Panc1 (cell line): ENCODE data around the gene RGS13. TPM values are rescaled to one million over a fixed set of nuclear protein-coding genes. Genes with fewer than 3 reads are reported as not detected.

Experiments used
- ATAC-seq: fragments of 200-7000 bp; cut with Tn5 transposase; 2 replicates; pipeline ENCODE4 v1.9.1; 2020; ENCODE audit warnings: mild to moderate bottlenecking, moderate library complexity
- BruUV-seq: library from RNA; stranded (reverse); fragments of 400-500 nt; replicated peaks from 2 replicates; lab custom pipeline; 2021; lab: Mats Ljungman, UMichigan
- CTCF ChIA-PET: fragments of 300-600 bp; sonication (Branson Sonifier 250); formaldehyde crosslinking; loops from one replicate; lab custom pipeline; 2022; ENCODE audit warnings: antibody characterized with exemption; lab: Charles Lee
- POLR2A ChIA-PET: fragments of 300-600 bp; sonication (Branson Sonifier 250); formaldehyde crosslinking; loops from one replicate; lab custom pipeline; 2022; ENCODE audit warnings: antibody characterized with exemption; lab: Charles Lee
- DNase-seq: peaks from one replicate; pipeline ENCODE4 v3.0.0-alpha.2; 2010; ENCODE audit warnings: low read depth, low spot score
- H3K27ac ChIP-seq: 2 replicates; pipeline ENCODE4 v1.5.1; 2011; ENCODE audit warnings: mild to moderate bottlenecking, low read length, inconsistent platforms
- H3K27me3 ChIP-seq: fragments of 200-500 bp; sonication (Bioruptor generic); 2 replicates; pipeline ENCODE4 v1.6.0; 2014; ENCODE audit warnings: low read length, inconsistent platforms; ENCODE audit not compliant: control insufficient read depth, insufficient read depth
- H3K36me3 ChIP-seq: fragments of 200-500 bp; sonication (Bioruptor generic); 2 replicates; pipeline ENCODE4 v1.5.1; 2014; ENCODE audit warnings: inconsistent platforms, mild to moderate bottlenecking, low read length, moderate library complexity; ENCODE audit not compliant: control insufficient read depth, insufficient read depth
- H3K4me1 ChIP-seq: 2 replicates; pipeline ENCODE4 v1.5.1; 2011; ENCODE audit warnings: inconsistent platforms, mild to moderate bottlenecking, low read length, moderate library complexity; ENCODE audit not compliant: control insufficient read depth, insufficient read depth
- H3K4me3 ChIP-seq, 2 experiments: 2 replicates each; pipeline ENCODE4 v1.5.1; 2011 to 2012; ENCODE audit warnings: low read depth in 2 of 2, low read length in 2 of 2, mild to moderate bottlenecking in 2 of 2, inconsistent platforms in 1 of 2, moderate library complexity in 1 of 2
- H3K9me3 ChIP-seq: fragments of 200-500 bp; sonication (Bioruptor generic); 2 replicates; pipeline ENCODE4 v1.5.1; 2014; ENCODE audit warnings: low read depth, mild to moderate bottlenecking, inconsistent platforms, low read length, moderate library complexity; ENCODE audit not compliant: control insufficient read depth, insufficient read depth
- CTCF ChIP-seq: fragments of 450-650 bp; IDR thresholded peaks from 2 replicates; pipeline ENCODE4 v1.5.1; 2017; ENCODE audit warnings: mild to moderate bottlenecking
- POLR2AphosphoS5 ChIP-seq: IDR thresholded peaks from 2 replicates; pipeline ENCODE4 v1.6.1; 2012; ENCODE audit warnings: mild to moderate bottlenecking, low read depth, low read length, moderate library complexity
- REST ChIP-seq, 2 experiments: IDR thresholded peaks; 2 replicates each; pipeline ENCODE4 v1.6.1; 2011 to 2012; ENCODE audit warnings: low read depth in 2 of 2, control low read depth in 1 of 2, low read length in 1 of 2, mild to moderate bottlenecking in 1 of 2, moderate library complexity in 1 of 2; ENCODE audit not compliant: insufficient read depth in 1 of 2
- SIN3A ChIP-seq: IDR thresholded peaks from 2 replicates; pipeline ENCODE4 v1.6.1; 2012; ENCODE audit warnings: low read depth, mild to moderate bottlenecking, low read length, moderate library complexity, borderline replicate concordance; ENCODE audit not compliant: insufficient read depth
- TCF7L2 ChIP-seq: IDR thresholded peaks from 2 replicates; pipeline ENCODE4 v1.6.1; 2011; ENCODE audit warnings: mild to moderate bottlenecking, low read depth, low read length, inconsistent platforms
- in situ Hi-C: cut with HindIII; loops from 2 replicates; pipeline ENCODE4 v1.10.0; 2016; ENCODE audit warnings: low sequenced_read_pairs, low pct_unique_long_range_greater_than_20kb
- intact Hi-C: fragments of 100-400 bp; cut with micrococcal nuclease; formaldehyde crosslinking; loops from one replicate; pipeline ENCODE4 v1.10.0; 2022; ENCODE audit not compliant: unreplicated experiment
- total RNA-seq: library from RNA; stranded (reverse); gene quantifications from one replicate; pipeline ENCODE4 v1.2.1, GENCODE V29; 2021; ENCODE audit not compliant: unreplicated experiment

RGS13 gene
- total RNA-seq, 1 experiment from 2014 or later: not detected

GRCh38 chr1:192635041-192635440 lies 906 bp upstream of the RGS13 start:
- Histone ChIP-seq H3K27ac (no peak overlapping the region), H3K27me3 (no peaks in the 10 kb centered on the region; the same call in none of the 2 replicates), H3K36me3 (no peaks in the 10 kb centered on the region), H3K9me3 (no peaks in the 10 kb centered on the region), H3K4me1 (no peaks in the 10 kb centered on the region; the same call in 1 of the 2 replicates), H3K4me3 (no peak overlapping the region)
- no peak for ATAC-seq
- in situ Hi-C loops (no loop called here), intact Hi-C loops (no loop called here)
- BruUV-seq: no TSS peak
- CTCF ChIA-PET: no interaction called here
- POLR2A ChIA-PET: no interaction called here
- TF ChIP-seq POLR2AphosphoS5: no peak
- DNase-seq: no peak

- DNase-seq (no peak), ATAC-seq (no peak)
- no peaks in the 10 kb centered on the region for H3K4me1 ChIP-seq
- H3K4me3 ChIP-seq: no peak overlapping the region
- no peaks in the 10 kb centered on the region for H3K36me3 ChIP-seq
- ChIA-PET CTCF (no interaction called here), POLR2A (no interaction called here)
- no peaks in the 10 kb centered on the region for H3K9me3 ChIP-seq
- TF ChIP-seq REST (IDR thresholded peaks at IDR 0.05; ENCODE audit: insufficient read depth in 1 of 2, low read depth in 2 of 2, low read length in 1 of 2): no peak
- no TSS peak for BruUV-seq
- in situ Hi-C loops: no loop called here
- no peak overlapping the region for H3K27ac ChIP-seq
- intact Hi-C loops: no loop called here
- H3K27me3 ChIP-seq: no peaks in the 10 kb centered on the region; the same call in none of the 2 replicates
Measured at GRCh38 chr1:192639607-192640368, 3.8 kb downstream of the RGS13 start.

GRCh38 chr1:192652159-192652558 lies 16.2 kb downstream of the RGS13 start:
- ChIA-PET CTCF (no interaction called here), POLR2A (no interaction called here)
- Histone ChIP-seq H3K4me3 (no peak overlapping the region), H3K4me1 (no peaks in the 10 kb centered on the region), H3K27ac (no peak overlapping the region), H3K9me3 (no peaks in the 10 kb centered on the region), H3K27me3 (no peaks in the 10 kb centered on the region), H3K36me3 (no peaks in the 10 kb centered on the region)
- TF ChIP-seq REST (IDR thresholded peaks at IDR 0.05; ENCODE audit: insufficient read depth in 1 of 2, low read depth in 2 of 2, low read length in 1 of 2): no peak
- no peak for TF ChIP-seq POLR2AphosphoS5
- TF ChIP-seq TCF7L2: no peak
- TF ChIP-seq CTCF: no peak
- TF ChIP-seq SIN3A: no peak
- no peak for DNase-seq
- intact Hi-C loops: no loop called here
- no TSS peak for BruUV-seq
- in situ Hi-C loops: no loop called here
- ATAC-seq: no peak
